SK-N-MC (cell line): ENCODE data around the gene ITGB4.

Experiments used
- DNase-seq: peaks from one replicate; pipeline ENCODE4 v3.0.0-alpha.2; 2011; ENCODE audit warnings: low read depth, low spot score
- H3K27ac ChIP-seq: fragments of 200-600 bp; sonication (generic); 2 replicates; pipeline ENCODE4 v1.5.1; 2016; ENCODE audit warnings: mixed run types
- H3K36me3 ChIP-seq: fragments of 200-600 bp; sonication (generic); 2 replicates; pipeline ENCODE4 v1.6.1; 2017; ENCODE audit warnings: antibody characterized with exemption, low read length, mixed read lengths; ENCODE audit not compliant: insufficient read depth
- H3K4me3 ChIP-seq: fragments of 200-600 bp; sonication (generic); 2 replicates; pipeline ENCODE4 v1.5.1; 2016
- H3K9ac ChIP-seq: fragments of 200-600 bp; sonication (generic); 2 replicates; pipeline ENCODE4 v1.8.0; 2017; ENCODE audit warnings: mixed run types, mixed read lengths; ENCODE audit not compliant: insufficient read length
- H3K9me3 ChIP-seq: fragments of 200-600 bp; sonication (generic); 2 replicates; pipeline ENCODE4 v1.6.1; 2017; ENCODE audit warnings: low read depth, mild to moderate bottlenecking, antibody characterized with exemption, low read length, moderate library complexity, mixed read lengths
- EZH2 ChIP-seq: fragments of 200-600 bp; sonication (generic); IDR thresholded peaks from one replicate; pipeline ENCODE4 v1.6.1; 2017; ENCODE audit warnings: antibody characterized with exemption
- FOXP2 ChIP-seq: optimal IDR thresholded peaks from 2 replicates; pipeline ENCODE3; 2011; ENCODE audit warnings: mild to moderate bottlenecking, moderate library complexity; ENCODE audit not compliant: insufficient read depth; ENCODE audit errors: extremely low read length, control extremely low read depth
- POLR2AphosphoS5 ChIP-seq: IDR thresholded peaks from 2 replicates; pipeline ENCODE4 v1.6.1; 2012; ENCODE audit warnings: mild to moderate bottlenecking, low read depth, low read length, borderline replicate concordance

The ITGB4 gene

GRCh38 chr17:75720656-75721462 is at the start of gene ITGB4:
Gene ITGB4, plus strand, starts transcription at chr17:75721459. Its CDS starts 3,245 bp downstream, at chr17:75724704.
- DNase-seq: no peak
- no peak within 1 kb of the TSS for H3K9ac ChIP-seq
- H3K4me3 ChIP-seq: peak within 1 kb of the TSS; percentile 58
- no peaks in the 10 kb centered on the region for H3K9me3 ChIP-seq
- TF ChIP-seq FOXP2 (no peak), POLR2AphosphoS5 (no peak), EZH2 (no peak)
- H3K27ac ChIP-seq: no peak within 1 kb of the TSS
- H3K36me3 ChIP-seq: no peaks in the 10 kb centered on the region

- DNase-seq: no peak
- Histone ChIP-seq H3K27ac (no peak overlapping the region), H3K9me3 (no peaks in the 10 kb centered on the region), H3K36me3 (peaks cover 51% of the 10 kb centered on the region), H3K9ac (no peak overlapping the region), H3K4me3 (no peak overlapping the region)
- TF ChIP-seq POLR2AphosphoS5: no peak
- no peak for TF ChIP-seq FOXP2
These were observed 49.2 kb upstream of the ITGB4 start for GRCh38 chr17:75672011-75672410.

GRCh38 chr17:75673487-75673886 is 47.8 kb upstream of the ITGB4 start:
- Histone ChIP-seq H3K9me3 (no peaks in the 10 kb centered on the region), H3K27ac (no peak overlapping the region), H3K36me3 (peaks cover 59% of the 10 kb centered on the region), H3K9ac (no peak overlapping the region), H3K4me3 (no peak overlapping the region)
- no peak for DNase-seq
- TF ChIP-seq FOXP2: no peak

- no peak overlapping the region for H3K9ac ChIP-seq
- no peak for TF ChIP-seq EZH2
- no peak for TF ChIP-seq POLR2AphosphoS5
- no peak for TF ChIP-seq FOXP2
- no peak overlapping the region for H3K4me3 ChIP-seq
- H3K27ac ChIP-seq: no peak overlapping the region
- no peak for DNase-seq
- peaks cover 44% of the 10 kb centered on the region for H3K36me3 ChIP-seq
- no peaks in the 10 kb centered on the region for H3K9me3 ChIP-seq
These were observed 44.8 kb upstream of the ITGB4 start for GRCh38 chr17:75676461-75676860.

- no peak overlapping the region for H3K4me3 ChIP-seq
- H3K9ac ChIP-seq: no peak overlapping the region
- H3K36me3 ChIP-seq: peaks cover 24% of the 10 kb centered on the region
- no peaks in the 10 kb centered on the region for H3K9me3 ChIP-seq
- TF ChIP-seq EZH2: no peak
- no peak for TF ChIP-seq FOXP2
- no peak for TF ChIP-seq POLR2AphosphoS5
- H3K27ac ChIP-seq: no peak overlapping the region
- no peak for DNase-seq
These were observed 41.5 kb upstream of the ITGB4 start for GRCh38 chr17:75679706-75680211.

GRCh38 chr17:75680431-75680830 is 40.8 kb upstream of the ITGB4 start:
- Histone ChIP-seq H3K9me3 (no peaks in the 10 kb centered on the region), H3K36me3 (peaks cover 24% of the 10 kb centered on the region), H3K4me3 (no peak overlapping the region), H3K9ac (no peak overlapping the region), H3K27ac (no peak overlapping the region)
- no peak for DNase-seq
- TF ChIP-seq POLR2AphosphoS5: no peak
- TF ChIP-seq FOXP2: no peak
- no peak for TF ChIP-seq EZH2

GRCh38 chr17:75681289-75681688 is 40.0 kb upstream of the ITGB4 start:
- Histone ChIP-seq H3K27ac (peak overlapping the region; percentile 36), H3K9me3 (no peaks in the 10 kb centered on the region), H3K4me3 (no peak overlapping the region), H3K36me3 (peaks cover 24% of the 10 kb centered on the region), H3K9ac (no peak overlapping the region)
- no peak for DNase-seq
- no peak for TF ChIP-seq EZH2
- TF ChIP-seq FOXP2: no peak
- TF ChIP-seq POLR2AphosphoS5: no peak

GRCh38 chr17:75683583-75683982 is 37.7 kb upstream of the ITGB4 start:
- Histone ChIP-seq H3K9ac (no peak overlapping the region), H3K27ac (no peak overlapping the region), H3K36me3 (peaks cover 14% of the 10 kb centered on the region), H3K9me3 (no peaks in the 10 kb centered on the region), H3K4me3 (no peak overlapping the region)
- DNase-seq: no peak
- TF ChIP-seq FOXP2 (no peak), POLR2AphosphoS5 (no peak), EZH2 (no peak)

GRCh38 chr17:75684249-75684648 is 37.0 kb upstream of the ITGB4 start:
- H3K4me3 ChIP-seq: no peak overlapping the region
- peaks cover 12% of the 10 kb centered on the region for H3K36me3 ChIP-seq
- H3K27ac ChIP-seq: no peak overlapping the region
- no peaks in the 10 kb centered on the region for H3K9me3 ChIP-seq
- no peak for TF ChIP-seq FOXP2
- no peak for DNase-seq
- no peak overlapping the region for H3K9ac ChIP-seq
